ENCODE results near the gene GTF2A1L.

DNA sequence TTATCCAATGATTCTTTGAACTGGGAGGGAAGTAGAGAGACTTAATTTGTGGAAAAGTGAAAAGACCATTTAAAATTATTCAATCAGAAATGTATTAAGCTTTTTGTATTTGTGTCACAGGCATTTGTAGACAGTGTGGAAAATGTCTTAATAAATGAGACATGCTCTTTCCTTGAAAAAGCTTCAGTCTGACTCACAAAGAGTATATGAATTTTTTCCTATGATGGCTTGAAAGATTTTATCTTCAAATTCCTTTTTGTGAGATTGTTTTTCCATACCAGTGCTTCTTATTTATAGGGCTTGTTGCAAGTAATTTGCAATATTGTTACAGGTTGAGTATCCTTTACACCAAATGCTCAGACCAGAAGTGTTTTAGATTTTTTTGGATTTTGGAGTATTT, 48.2 kb upstream of the GTF2A1L start:
- TF ChIP-seq, protein P1, sequence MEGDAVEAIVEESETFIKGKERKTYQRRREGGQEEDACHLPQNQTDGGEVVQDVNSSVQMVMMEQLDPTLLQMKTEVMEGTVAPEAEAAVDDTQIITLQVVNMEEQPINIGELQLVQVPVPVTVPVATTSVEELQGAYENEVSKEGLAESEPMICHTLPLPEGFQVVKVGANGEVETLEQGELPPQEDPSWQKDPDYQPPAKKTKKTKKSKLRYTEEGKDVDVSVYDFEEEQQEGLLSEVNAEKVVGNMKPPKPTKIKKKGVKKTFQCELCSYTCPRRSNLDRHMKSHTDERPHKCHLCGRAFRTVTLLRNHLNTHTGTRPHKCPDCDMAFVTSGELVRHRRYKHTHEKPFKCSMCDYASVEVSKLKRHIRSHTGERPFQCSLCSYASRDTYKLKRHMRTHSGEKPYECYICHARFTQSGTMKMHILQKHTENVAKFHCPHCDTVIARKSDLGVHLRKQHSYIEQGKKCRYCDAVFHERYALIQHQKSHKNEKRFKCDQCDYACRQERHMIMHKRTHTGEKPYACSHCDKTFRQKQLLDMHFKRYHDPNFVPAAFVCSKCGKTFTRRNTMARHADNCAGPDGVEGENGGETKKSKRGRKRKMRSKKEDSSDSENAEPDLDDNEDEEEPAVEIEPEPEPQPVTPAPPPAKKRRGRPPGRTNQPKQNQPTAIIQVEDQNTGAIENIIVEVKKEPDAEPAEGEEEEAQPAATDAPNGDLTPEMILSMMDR (IDR thresholded peaks at IDR 0.05) = no peak
- no peak for TF ChIP-seq POLR2A (IDR thresholded peaks at IDR 0.05)

Measured in thyroid gland (tissue), 4 donors.